Measurements from ENCODE around the gene D2HGDH. TPM values are rescaled to one million over a fixed set of nuclear protein-coding genes. Genes with fewer than 3 reads are reported as not detected.

D2HGDH gene
- total RNA-seq, 4 donors from 2014 or later, result 37.7 to 160 (median 62.2) TPM

DNA sequence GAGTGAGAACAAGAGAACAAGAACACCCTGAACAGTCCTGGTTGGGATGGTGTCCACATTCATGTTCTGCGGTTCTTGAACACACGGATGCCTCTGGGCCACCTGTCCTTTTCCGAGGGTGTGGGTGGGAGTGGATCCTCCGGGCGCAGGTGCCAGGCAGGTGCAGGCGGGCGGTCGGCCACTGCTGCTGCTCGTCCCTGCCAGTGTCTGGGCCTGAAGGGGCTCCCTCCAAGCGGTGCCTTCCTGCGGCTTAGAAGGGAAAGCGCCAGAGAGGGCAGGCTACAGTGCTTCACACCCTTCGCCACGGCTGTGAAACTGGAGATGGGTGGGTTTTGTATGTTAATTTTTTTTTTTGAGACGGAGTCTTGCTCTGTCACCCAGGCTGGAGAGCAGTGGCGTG is 8.0 kb upstream of the D2HGDH start:
- H3K4me3 ChIP-seq, result no peak overlapping the region
- DNase-seq (ENCODE audit: low spot score in 2 of 2), result no peak
- no peak overlapping the region for H3K27ac ChIP-seq
- H3K27me3 ChIP-seq, result no peaks in the 10 kb centered on the region
- H3K4me1 ChIP-seq, result no peaks in the 10 kb centered on the region
- H3K9me3 ChIP-seq, result no peaks in the 10 kb centered on the region
- H3K36me3 ChIP-seq, result peaks cover 46% of the 10 kb centered on the region
- no peak for TF ChIP-seq POLR2AphosphoS5 (IDR thresholded peaks at IDR 0.05)
- TF ChIP-seq, protein P1, sequence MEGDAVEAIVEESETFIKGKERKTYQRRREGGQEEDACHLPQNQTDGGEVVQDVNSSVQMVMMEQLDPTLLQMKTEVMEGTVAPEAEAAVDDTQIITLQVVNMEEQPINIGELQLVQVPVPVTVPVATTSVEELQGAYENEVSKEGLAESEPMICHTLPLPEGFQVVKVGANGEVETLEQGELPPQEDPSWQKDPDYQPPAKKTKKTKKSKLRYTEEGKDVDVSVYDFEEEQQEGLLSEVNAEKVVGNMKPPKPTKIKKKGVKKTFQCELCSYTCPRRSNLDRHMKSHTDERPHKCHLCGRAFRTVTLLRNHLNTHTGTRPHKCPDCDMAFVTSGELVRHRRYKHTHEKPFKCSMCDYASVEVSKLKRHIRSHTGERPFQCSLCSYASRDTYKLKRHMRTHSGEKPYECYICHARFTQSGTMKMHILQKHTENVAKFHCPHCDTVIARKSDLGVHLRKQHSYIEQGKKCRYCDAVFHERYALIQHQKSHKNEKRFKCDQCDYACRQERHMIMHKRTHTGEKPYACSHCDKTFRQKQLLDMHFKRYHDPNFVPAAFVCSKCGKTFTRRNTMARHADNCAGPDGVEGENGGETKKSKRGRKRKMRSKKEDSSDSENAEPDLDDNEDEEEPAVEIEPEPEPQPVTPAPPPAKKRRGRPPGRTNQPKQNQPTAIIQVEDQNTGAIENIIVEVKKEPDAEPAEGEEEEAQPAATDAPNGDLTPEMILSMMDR (IDR thresholded peaks at IDR 0.05), result no peak
- no peak for TF ChIP-seq POLR2A (IDR thresholded peaks at IDR 0.05)
- TF ChIP-seq EP300 (IDR thresholded peaks at IDR 0.05), result no peak
- WGBS, result 90% methylated on average over 14 of the region's 16 CpGs

DNA sequence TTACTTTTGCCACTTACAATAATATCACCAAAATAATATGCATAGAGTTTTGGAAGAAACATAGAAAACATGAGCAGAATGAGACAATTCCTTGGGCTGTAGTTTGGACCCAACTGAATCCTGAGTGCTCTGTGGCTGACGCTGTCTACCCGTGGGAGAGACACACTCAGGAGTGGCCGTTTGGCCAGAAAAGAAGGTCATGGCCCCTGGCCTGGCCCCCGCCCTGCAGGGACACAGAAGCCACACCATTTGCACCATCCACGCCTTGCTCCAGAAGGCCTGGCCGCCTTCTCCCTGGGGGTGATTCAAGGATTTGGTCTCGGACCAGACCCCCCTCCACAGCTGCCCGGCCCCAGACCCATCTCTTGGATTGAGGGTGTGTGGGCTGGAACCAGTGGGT is 6.4 kb upstream of the D2HGDH start:
- peaks cover 2% of the 10 kb centered on the region for H3K4me1 ChIP-seq
- no peak overlapping the region for H3K4me3 ChIP-seq
- WGBS, result 79% methylated on average over 8 of the region's 8 CpGs
- H3K9me3 ChIP-seq, result no peaks in the 10 kb centered on the region
- DNase-seq (ENCODE audit: low spot score in 2 of 2), result no peak
- no peak for TF ChIP-seq POLR2A (IDR thresholded peaks at IDR 0.05)
- TF ChIP-seq, protein P1 (IDR thresholded peaks at IDR 0.05), result no peak
- TF ChIP-seq POLR2AphosphoS5 (IDR thresholded peaks at IDR 0.05), result no peak
- no peak for TF ChIP-seq EP300 (IDR thresholded peaks at IDR 0.05)
- peaks cover 32% of the 10 kb centered on the region for H3K36me3 ChIP-seq
- no peak overlapping the region for H3K27ac ChIP-seq
- no peaks in the 10 kb centered on the region for H3K27me3 ChIP-seq

DNA sequence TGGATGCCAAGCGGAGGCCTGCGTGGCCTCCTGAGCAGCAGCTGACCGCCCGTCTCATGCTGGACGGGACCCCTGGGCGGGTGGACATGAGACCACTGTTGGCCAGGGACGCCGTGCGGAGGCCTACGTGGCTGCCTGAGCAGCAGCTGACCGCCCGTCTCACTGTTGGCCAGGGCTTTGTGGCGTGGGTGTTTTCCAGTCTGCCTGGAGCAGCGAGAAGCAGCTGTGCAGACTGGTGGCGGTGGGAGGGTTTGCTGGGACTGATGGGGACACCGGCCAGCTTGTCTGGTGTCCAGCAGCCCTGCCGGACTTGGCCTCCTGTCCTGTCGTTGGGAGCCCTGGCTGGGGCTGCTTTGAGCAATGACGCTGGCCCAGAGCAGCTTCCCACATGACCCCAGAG is 5.8 kb upstream of the D2HGDH start:
- no peak overlapping the region for H3K4me3 ChIP-seq
- 64% methylated on average over 10 of the region's 19 CpGs for WGBS
- H3K36me3 ChIP-seq, result peaks cover 26% of the 10 kb centered on the region
- DNase-seq (ENCODE audit: low spot score in 2 of 2), result no peak
- H3K27ac ChIP-seq, result no peak overlapping the region
- H3K27me3 ChIP-seq, result no peaks in the 10 kb centered on the region
- H3K4me1 ChIP-seq, result peaks cover 3% of the 10 kb centered on the region
- no peaks in the 10 kb centered on the region for H3K9me3 ChIP-seq
- TF ChIP-seq POLR2AphosphoS5 (IDR thresholded peaks at IDR 0.05) (no peak), EP300 (IDR thresholded peaks at IDR 0.05) (no peak), POLR2A (IDR thresholded peaks at IDR 0.05) (no peak)
- TF ChIP-seq, protein P1 (IDR thresholded peaks at IDR 0.05), result no peak

DNA sequence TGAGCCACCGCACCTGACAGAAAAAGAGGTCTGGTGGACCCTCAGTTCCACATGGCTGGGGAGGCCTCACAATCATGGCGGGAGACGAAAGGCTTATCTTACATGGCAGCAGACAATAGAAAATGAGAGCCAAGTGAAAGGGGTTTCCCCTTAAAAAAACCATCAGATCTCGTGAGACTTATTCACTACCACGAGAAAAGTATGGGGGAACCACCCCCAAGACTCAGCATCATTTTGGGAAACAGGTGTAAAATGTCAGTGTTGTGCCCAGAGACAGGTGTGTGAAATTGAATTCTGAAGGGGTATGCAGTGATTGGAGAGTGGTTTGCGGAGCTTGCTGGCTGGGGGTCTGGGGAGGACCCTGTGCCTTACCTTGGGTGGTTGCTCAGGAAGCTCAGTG is 4.6 kb upstream of the D2HGDH start:
- Histone ChIP-seq H3K27ac (no peak overlapping the region), H3K4me1 (peaks cover 10% of the 10 kb centered on the region), H3K36me3 (peaks cover 13% of the 10 kb centered on the region), H3K27me3 (no peaks in the 10 kb centered on the region), H3K9me3 (no peaks in the 10 kb centered on the region), H3K4me3 (no peak overlapping the region)
- DNase-seq (ENCODE audit: low spot score in 2 of 2), result no peak
- 93% methylated on average over 6 of the region's 6 CpGs for WGBS
- TF ChIP-seq POLR2A (IDR thresholded peaks at IDR 0.05) (no peak), EP300 (IDR thresholded peaks at IDR 0.05) (no peak), POLR2AphosphoS5 (IDR thresholded peaks at IDR 0.05) (no peak)
- TF ChIP-seq, protein P1 (IDR thresholded peaks at IDR 0.05), result no peak

DNA sequence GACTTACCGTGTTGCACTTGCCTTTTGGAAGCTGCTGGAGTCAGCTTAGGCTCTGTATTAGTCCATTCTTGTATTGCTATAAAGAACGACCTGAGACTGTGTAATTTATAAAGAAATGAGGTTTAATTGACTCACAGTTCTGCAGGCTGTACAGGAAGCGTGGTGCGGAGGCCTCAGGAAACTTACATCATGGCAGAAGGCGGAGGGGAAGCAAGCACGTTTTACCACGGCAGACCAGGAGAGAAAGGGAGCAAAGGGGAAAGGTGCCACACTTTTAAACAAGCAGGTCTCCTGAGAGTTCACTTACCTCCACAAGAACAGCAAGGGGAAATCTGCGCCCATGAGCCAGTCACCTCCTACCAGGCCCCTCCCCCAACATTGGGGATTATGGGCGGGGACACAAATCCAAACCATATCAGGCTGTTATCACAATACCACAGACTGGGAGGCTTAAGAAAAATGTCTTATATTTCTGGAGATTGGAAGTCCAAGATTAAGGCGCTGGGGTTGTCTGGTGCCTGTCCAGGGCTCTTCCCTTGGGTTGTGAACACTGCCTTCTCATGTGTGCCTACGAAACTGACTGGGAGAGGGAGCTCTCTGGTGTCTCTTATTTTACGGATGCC is 3.6 kb upstream of the D2HGDH start:
- TF ChIP-seq, protein P1 (IDR thresholded peaks at IDR 0.05), result no peak
- TF ChIP-seq EP300 (IDR thresholded peaks at IDR 0.05), result no peak
- TF ChIP-seq POLR2AphosphoS5 (IDR thresholded peaks at IDR 0.05), result no peak
- no peak for TF ChIP-seq POLR2A (IDR thresholded peaks at IDR 0.05)
- peaks cover 14% of the 10 kb centered on the region for H3K4me1 ChIP-seq
- H3K4me3 ChIP-seq, result no peak overlapping the region
- no peaks in the 10 kb centered on the region for H3K9me3 ChIP-seq
- no peak for DNase-seq (ENCODE audit: low spot score in 2 of 2)
- H3K27ac ChIP-seq, result no peak overlapping the region
- no peaks in the 10 kb centered on the region for H3K27me3 ChIP-seq
- peaks cover 7% of the 10 kb centered on the region for H3K36me3 ChIP-seq
- WGBS, result 82% methylated on average over 12 of the region's 12 CpGs

Measured in suprapubic skin (tissue), 4 donors.